Fibroblast of skin of right quadriceps (primary cell): ENCODE results near the gene SOX5.

Source experiments
- DNase-seq: peaks from one replicate; pipeline ENCODE4 v3.0.0-alpha.2; 2013

The SOX5 gene

GRCh38 chr12:23949348-23950209 is at the start of gene SOX5:
TSS of gene SOX5 (minus strand) at chr12:23949670. CDS start at chr12:23949601, 69 bp downstream.
- DNase-seq: peak; percentile 23

- no peak for DNase-seq
Measured at GRCh38 chr12:23987046-23987445, 37.6 kb upstream of the SOX5 start.

GRCh38 chr12:23980826-23981225 is 31.4 kb upstream of the SOX5 start:
- DNase-seq: no peak

GRCh38 chr12:23964812-23965211 is 15.3 kb upstream of the SOX5 start:
- DNase-seq: no peak

GRCh38 chr12:23959826-23960225 is 10.4 kb upstream of the SOX5 start:
- no peak for DNase-seq

- DNase-seq: no peak
Measured at GRCh38 chr12:23954332-23954731, 4.9 kb upstream of the SOX5 start.

- DNase-seq: no peak
Measured at GRCh38 chr12:23952071-23952470, 2.6 kb upstream of the SOX5 start.

GRCh38 chr12:23950775-23951451 is 1.4 kb upstream of the SOX5 start:
- no peak for DNase-seq

- no peak for DNase-seq
Measured at GRCh38 chr12:23950210-23950774, 822 bp upstream of the SOX5 start.

- DNase-seq: no peak
Measured at GRCh38 chr12:23948291-23948690, 1.2 kb downstream of the SOX5 start.

- no peak for DNase-seq
Measured at GRCh38 chr12:23947395-23947794, 2.1 kb downstream of the SOX5 start.

- DNase-seq: no peak
Measured at GRCh38 chr12:23945249-23945648, 4.2 kb downstream of the SOX5 start.

GRCh38 chr12:23944067-23944466 is 5.4 kb downstream of the SOX5 start:
- no peak for DNase-seq

- DNase-seq: no peak
Measured at GRCh38 chr12:23942841-23943240, 6.6 kb downstream of the SOX5 start.

- no peak for DNase-seq
Measured at GRCh38 chr12:23941780-23942179, 7.7 kb downstream of the SOX5 start.

- DNase-seq: no peak
Measured at GRCh38 chr12:23938422-23938821, 11.0 kb downstream of the SOX5 start.

- DNase-seq: no peak
Measured at GRCh38 chr12:23931176-23931575, 18.3 kb downstream of the SOX5 start.

GRCh38 chr12:23930599-23930998 is 18.9 kb downstream of the SOX5 start:
- DNase-seq: no peak

GRCh38 chr12:23929906-23930305 is 19.6 kb downstream of the SOX5 start:
- no peak for DNase-seq

GRCh38 chr12:23927907-23928306 is 21.6 kb downstream of the SOX5 start:
- no peak for DNase-seq

- no peak for DNase-seq
Measured at GRCh38 chr12:23921099-23921856, 28.2 kb downstream of the SOX5 start.

- DNase-seq: no peak
Measured at GRCh38 chr12:23911574-23911973, 37.9 kb downstream of the SOX5 start.

- DNase-seq: no peak
Measured at GRCh38 chr12:23909551-23909950, 39.9 kb downstream of the SOX5 start.
